WTC11 (cell line): Measurements from ENCODE around the gene LMAN2. TPM values are rescaled to one million over a fixed set of nuclear protein-coding genes. Genes with fewer than 3 reads are reported as not detected.
A peak's percentile ranks its signal among the peaks of the same experiment; 100 is the strongest.

Experiments used
- ATAC-seq: fragments of 200-7000 bp; cut with Tn5 transposase; 2 replicates; pipeline ENCODE4 v1.10.0; 2021; ENCODE audit warnings: mild to moderate bottlenecking, moderate library complexity
- CTCF ChIA-PET: fragments of 300-600 bp; sonication (Branson Sonifier 250); formaldehyde crosslinking; loops from one replicate; lab custom pipeline; 2021; ENCODE audit warnings: antibody characterized with exemption; lab: Charles Lee
- POLR2A ChIA-PET: fragments of 350-600 bp; sonication (Branson Sonifier 250); formaldehyde crosslinking; loops from one replicate; lab custom pipeline; 2021; ENCODE audit warnings: antibody characterized with exemption; lab: Charles Lee
- DNase-seq: peaks from one replicate; pipeline ENCODE4 v3.0.0; 2021; ENCODE audit warnings: low spot score
- H3K27ac Mint-ChIP-seq: 2 replicates; pipeline ENCODE4 v1.8.0; 2021; ENCODE audit warnings: mixed read lengths
- H3K27me3 Mint-ChIP-seq: 2 replicates; pipeline ENCODE4 v1.8.0; 2021; ENCODE audit warnings: low read depth, mild to moderate bottlenecking, moderate library complexity, mixed read lengths
- H3K36me3 Mint-ChIP-seq: 2 replicates; pipeline ENCODE4 v1.8.0; 2021; ENCODE audit warnings: mixed read lengths
- H3K4me1 Mint-ChIP-seq: 2 replicates; pipeline ENCODE4 v1.8.0; 2022; ENCODE audit warnings: mixed read lengths
- H3K4me3 Mint-ChIP-seq: 2 replicates; pipeline ENCODE4 v1.8.0; 2021; ENCODE audit warnings: mild to moderate bottlenecking, moderate library complexity, mixed read lengths
- H3K9me3 Mint-ChIP-seq: 2 replicates; pipeline ENCODE4 v1.8.0; 2021; ENCODE audit warnings: mixed read lengths
- ATF3 ChIP-seq: sonication (generic); formaldehyde crosslinking; conservative IDR thresholded peaks from 2 replicates; pipeline ENCODE4 v1.8.1; 2022; ENCODE audit warnings: mild to moderate bottlenecking, missing genetic modification reagents
- CTCF ChIP-seq: fragments of 200-600 bp; IDR thresholded peaks from 2 replicates; pipeline ENCODE4 v1.8.0; 2022; ENCODE audit warnings: antibody characterized with exemption
- EMX1 ChIP-seq: fragments of 250-450 bp; sonication (Bioruptor Pico); IDR thresholded peaks from 2 replicates; pipeline ENCODE4 v1.8.0; 2021; ENCODE audit warnings: mild to moderate bottlenecking
- FOXK1 ChIP-seq: sonication (generic); formaldehyde crosslinking; IDR thresholded peaks from 2 replicates; pipeline ENCODE4 v1.8.0; 2022; ENCODE audit warnings: mild to moderate bottlenecking, moderate library complexity, missing genetic modification reagents
- FOXP1 ChIP-seq: sonication (generic); formaldehyde crosslinking; IDR thresholded peaks from 2 replicates; pipeline ENCODE4 v1.8.0; 2022; ENCODE audit warnings: missing genetic modification reagents, mild to moderate bottlenecking, moderate library complexity, borderline replicate concordance
- HMGXB4 ChIP-seq: sonication (generic); formaldehyde crosslinking; IDR thresholded peaks from 2 replicates; pipeline ENCODE4 v1.8.1; 2023; ENCODE audit warnings: mild to moderate bottlenecking, moderate library complexity, missing genetic modification reagents
- JUN ChIP-seq: sonication (generic); formaldehyde crosslinking; IDR thresholded peaks from 2 replicates; pipeline ENCODE4 v1.8.0; 2023; ENCODE audit warnings: mild to moderate bottlenecking, missing genetic modification reagents
- NFYB ChIP-seq: sonication (generic); formaldehyde crosslinking; conservative IDR thresholded peaks from 2 replicates; pipeline ENCODE4 v1.8.0; 2022; ENCODE audit warnings: low read depth, missing genetic modification reagents
- NR1H2 ChIP-seq: sonication (generic); formaldehyde crosslinking; IDR thresholded peaks from 2 replicates; pipeline ENCODE4 v1.9.0; 2021; ENCODE audit warnings: mild to moderate bottlenecking, moderate library complexity, missing genetic modification reagents
- PRDM15 ChIP-seq: sonication (generic); formaldehyde crosslinking; IDR thresholded peaks from 2 replicates; pipeline ENCODE4 v1.8.0; 2022; ENCODE audit warnings: missing genetic modification reagents
- PREB ChIP-seq: sonication (generic); formaldehyde crosslinking; IDR thresholded peaks from 2 replicates; pipeline ENCODE4 v1.8.1; 2022; ENCODE audit warnings: mild to moderate bottlenecking, missing genetic modification reagents, moderate library complexity, borderline replicate concordance
- PRRX2 ChIP-seq: fragments of 250-450 bp; sonication (Bioruptor Pico); IDR thresholded peaks from 2 replicates; pipeline ENCODE4 v1.8.0; 2021; ENCODE audit warnings: mild to moderate bottlenecking
- RELA ChIP-seq: sonication (generic); formaldehyde crosslinking; IDR thresholded peaks from 2 replicates; pipeline ENCODE4 v1.8.1; 2022; ENCODE audit warnings: missing genetic modification reagents, mild to moderate bottlenecking, borderline replicate concordance
- SMAD3 ChIP-seq: sonication (generic); formaldehyde crosslinking; IDR thresholded peaks from 2 replicates; pipeline ENCODE4 v1.8.0; 2022; ENCODE audit warnings: missing genetic modification reagents, mild to moderate bottlenecking, borderline replicate concordance
- ZBTB21 ChIP-seq: sonication (generic); formaldehyde crosslinking; IDR thresholded peaks from 2 replicates; pipeline ENCODE4 v1.8.1; 2023; ENCODE audit warnings: mild to moderate bottlenecking, missing genetic modification reagents, borderline replicate concordance
- ZMAT4 ChIP-seq: fragments of 250-450 bp; sonication (Bioruptor Pico); IDR thresholded peaks from 2 replicates; pipeline ENCODE4 v1.9.0; 2021; ENCODE audit warnings: mild to moderate bottlenecking
- ZNF263 ChIP-seq: sonication (generic); formaldehyde crosslinking; IDR thresholded peaks from 2 replicates; pipeline ENCODE4 v1.8.1; 2022; ENCODE audit warnings: low read depth, mild to moderate bottlenecking, moderate library complexity, missing genetic modification reagents
- ZNF416 ChIP-seq: fragments of 250-450 bp; sonication (Bioruptor Pico); IDR thresholded peaks from 2 replicates; pipeline ENCODE4 v1.9.0; 2021; ENCODE audit warnings: mild to moderate bottlenecking, inconsistent platforms
- ZNF512 ChIP-seq: sonication (generic); formaldehyde crosslinking; IDR thresholded peaks from 2 replicates; pipeline ENCODE4 v1.8.1; 2022; ENCODE audit warnings: missing genetic modification reagents, borderline replicate concordance
- ZNF671 ChIP-seq: fragments of 250-450 bp; sonication (Bioruptor Pico); IDR thresholded peaks from 2 replicates; pipeline ENCODE4 v1.8.0; 2021; ENCODE audit warnings: mild to moderate bottlenecking
- ZSCAN18 ChIP-seq: fragments of 250-450 bp; sonication (Bioruptor Pico); IDR thresholded peaks from 2 replicates; pipeline ENCODE4 v2.1.2; 2022; ENCODE audit warnings: mild to moderate bottlenecking, moderate library complexity
- total RNA-seq: library from RNA; stranded (reverse); gene quantifications from 3 replicates; pipeline ENCODE4 v1.2.3, GENCODE V29; 2021

Gene LMAN2
- total RNA-seq, 1 experiment from 2014 or later, result 162 TPM

GRCh38 chr5:177367981-177368868 is 16.8 kb upstream of the LMAN2 start:
- ATAC-seq, result no peak
- Mint-ChIP-seq H3K27me3 (peaks cover 8% of the 10 kb centered on the region), H3K9me3 (no peaks in the 10 kb centered on the region), H3K4me3 (peak overlapping the region; percentile 88), H3K27ac (no peak overlapping the region), H3K4me1 (peaks cover 59% of the 10 kb centered on the region), H3K36me3 (peaks cover 13% of the 10 kb centered on the region)
- DNase-seq, result no peak
- CTCF ChIA-PET, result interaction anchor here (0.6 to 13.2 kb wide), 29 partner anchors 8 to 253 kb away, joined by 3 to 216 read pairs (median 13); partner anchors contain the start of genes LMAN2, MXD3, PFN3 and PRELID1
- POLR2A ChIA-PET, result interaction anchor here (1.3 to 1.4 kb wide), 2 partner anchors 34 to 129 kb away, joined by 4 read pairs; partner anchors contain the start of gene PDLIM7
- TF ChIP-seq ZNF416 (CRISPR knock-in tag), result no peak
- no peak for TF ChIP-seq ZNF512 (CRISPR knock-in tag)
- TF ChIP-seq PRDM15, result no peak
- no peak for TF ChIP-seq HMGXB4 (CRISPR knock-in tag)
- no peak for TF ChIP-seq RELA (CRISPR knock-in tag)
- no peak for TF ChIP-seq JUN
- TF ChIP-seq NFYB (CRISPR knock-in tag), result no peak
- no peak for TF ChIP-seq ZSCAN18 (CRISPR knock-in tag)
- TF ChIP-seq PRRX2 (CRISPR knock-in tag), result no peak
- TF ChIP-seq ZNF263 (CRISPR knock-in tag), result no peak
- TF ChIP-seq ZNF671 (CRISPR knock-in tag), result no peak
- no peak for TF ChIP-seq SMAD3 (CRISPR knock-in tag)
- TF ChIP-seq ZBTB21 (CRISPR knock-in tag), result no peak

- peaks cover 13% of the 10 kb centered on the region for H3K36me3 Mint-ChIP-seq
- ChIA-PET CTCF (interaction anchor here (0.6 to 13.2 kb wide), 27 partner anchors 8 to 252 kb away, joined by 3 to 216 read pairs (median 4); partner anchors contain the start of genes GRK6, LMAN2, PRELID1 and RAB24), POLR2A (interaction anchor here (0.9 to 1.8 kb wide), 6 partner anchors 15 to 87 kb away, joined by 3 to 10 read pairs (median 4); partner anchors contain the start of gene LMAN2)
- peak overlapping the region; percentile 88 for H3K4me3 Mint-ChIP-seq
- ATAC-seq (no peak), DNase-seq (no peak)
- H3K27me3 Mint-ChIP-seq, result peaks cover 9% of the 10 kb centered on the region
- no peaks in the 10 kb centered on the region for H3K9me3 Mint-ChIP-seq
- peaks cover 60% of the 10 kb centered on the region for H3K4me1 Mint-ChIP-seq
- H3K27ac Mint-ChIP-seq, result no peak overlapping the region
- no peak for TF ChIP-seq ZMAT4 (CRISPR knock-in tag)
- TF ChIP-seq FOXP1, result peak; percentile 90
- TF ChIP-seq CTCF, result no peak
- TF ChIP-seq NR1H2 (CRISPR knock-in tag), result no peak
- TF ChIP-seq EMX1, result no peak
- TF ChIP-seq FOXK1 (CRISPR knock-in tag), result peak; percentile 93
- TF ChIP-seq ATF3, result no peak; the same call in 1 of the 2 replicates
- no peak for TF ChIP-seq PREB (CRISPR knock-in tag)
Observed at GRCh38 chr5:177367323-177367848, 15.9 kb upstream of the LMAN2 start.
